Islet precursor cell (in vitro differentiated cells): ENCODE results near the gene C1orf116.

Source experiments
- DNase-seq: peaks from one replicate; pipeline ENCODE4 v3.0.0-alpha.2; 2018

C1orf116 gene

GRCh38 chr1:207034208-207034607 is 1.7 kb upstream of the C1orf116 start:
- no peak for DNase-seq

GRCh38 chr1:207033302-207033701 is 746 bp upstream of the C1orf116 start:
- no peak for DNase-seq

GRCh38 chr1:207031632-207032264 is 808 bp downstream of the C1orf116 start:
- DNase-seq, result no peak

- DNase-seq, result no peak
Measured at GRCh38 chr1:207031016-207031415, 1.5 kb downstream of the C1orf116 start.

GRCh38 chr1:207030522-207031009 is 2.0 kb downstream of the C1orf116 start:
- no peak for DNase-seq

- DNase-seq, result no peak
Measured at GRCh38 chr1:207029701-207030521, 2.6 kb downstream of the C1orf116 start.

GRCh38 chr1:207028884-207029650 is 3.5 kb downstream of the C1orf116 start:
- no peak for DNase-seq

DNA sequence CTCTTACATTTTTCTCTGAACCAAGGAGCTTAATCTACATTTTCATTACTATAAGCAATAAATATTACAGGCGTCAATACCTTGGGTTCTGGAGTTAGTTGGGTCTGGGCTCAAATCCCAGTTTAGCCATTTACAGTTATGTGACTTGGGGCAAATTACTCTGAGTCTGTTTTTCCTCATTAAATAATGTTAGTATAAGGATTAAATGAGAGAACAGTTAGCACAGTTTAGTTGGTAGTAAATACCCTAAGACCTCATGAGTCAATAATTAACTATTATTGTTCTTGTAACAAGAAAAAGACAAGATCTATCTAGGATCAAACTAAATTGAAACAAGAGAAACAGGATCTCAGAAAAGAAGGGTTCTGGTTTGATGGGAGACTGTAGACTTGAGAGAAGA is 4.6 kb downstream of the C1orf116 start:
- no peak for DNase-seq

- DNase-seq, result peak; percentile 74
Measured at GRCh38 chr1:207027206-207027777, 5.3 kb downstream of the C1orf116 start.

DNA sequence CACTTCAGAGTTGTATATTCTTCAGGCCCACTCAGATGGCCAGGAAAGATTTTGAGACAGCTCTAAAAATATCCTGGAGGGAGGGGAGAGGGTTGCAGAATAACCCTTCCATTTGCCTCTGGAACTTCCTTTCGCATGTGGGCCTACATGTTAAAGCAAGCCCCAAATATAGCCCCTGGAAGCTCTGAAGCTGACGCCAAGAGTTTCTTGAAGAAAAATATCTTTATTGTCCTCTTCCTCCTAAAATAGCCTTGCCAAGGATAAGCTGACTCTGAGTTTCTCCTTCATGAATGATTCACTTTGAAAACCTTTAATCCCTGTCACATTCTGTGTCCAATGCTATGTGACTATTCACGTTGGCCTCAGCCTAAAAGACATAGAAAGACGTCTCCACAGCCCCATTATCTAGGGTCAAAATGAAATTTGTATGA is 6.4 kb downstream of the C1orf116 start:
- DNase-seq, result no peak

- no peak for DNase-seq
Measured at GRCh38 chr1:207025146-207025880, 7.2 kb downstream of the C1orf116 start.

DNA sequence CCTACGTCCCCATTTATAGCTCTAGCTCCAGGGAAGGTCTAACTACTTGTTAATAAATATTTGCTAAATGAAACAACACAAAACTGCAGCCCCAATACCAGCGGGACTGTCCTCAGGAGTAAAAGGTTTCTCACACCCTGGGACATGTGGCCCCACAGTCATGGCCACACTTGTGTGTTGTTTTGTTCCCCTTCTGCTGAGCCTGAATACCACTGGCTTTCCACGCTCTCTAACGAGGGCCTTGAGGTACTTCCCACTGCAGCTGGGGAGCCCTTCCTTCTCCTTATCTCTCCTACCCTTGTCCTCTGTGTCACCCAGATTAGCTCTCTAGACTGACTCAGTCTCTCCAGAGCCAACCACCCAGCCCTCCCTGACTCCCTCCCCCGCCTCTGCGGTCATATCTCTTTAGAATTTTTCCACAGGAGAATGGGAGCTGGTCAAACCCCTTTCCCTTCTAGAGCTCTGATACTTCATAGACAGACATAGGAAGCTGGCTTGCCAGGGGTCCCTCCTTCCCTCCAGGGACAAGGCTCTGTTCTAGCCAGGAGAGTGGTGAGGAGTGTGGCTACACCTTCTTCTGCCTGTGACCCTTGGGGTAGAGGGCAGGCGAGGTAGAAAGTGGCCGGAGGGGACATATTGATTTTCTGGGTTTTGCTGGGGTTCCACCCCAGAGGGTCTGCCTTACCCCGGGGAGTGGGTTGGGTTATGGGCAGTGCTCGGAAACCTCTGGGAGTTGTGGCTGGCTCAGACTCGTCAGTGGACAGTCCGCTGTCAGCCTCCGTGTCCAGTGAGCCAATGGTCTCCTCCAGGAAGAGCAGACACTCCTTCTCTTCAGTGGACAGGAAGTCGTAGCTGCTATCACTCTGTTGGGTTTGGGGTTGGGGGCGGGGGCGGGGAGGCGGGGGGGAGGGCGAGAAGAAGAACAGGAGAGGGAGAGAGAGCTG is 8.1 kb downstream of the C1orf116 start:
- peak; percentile 81 for DNase-seq

DNA sequence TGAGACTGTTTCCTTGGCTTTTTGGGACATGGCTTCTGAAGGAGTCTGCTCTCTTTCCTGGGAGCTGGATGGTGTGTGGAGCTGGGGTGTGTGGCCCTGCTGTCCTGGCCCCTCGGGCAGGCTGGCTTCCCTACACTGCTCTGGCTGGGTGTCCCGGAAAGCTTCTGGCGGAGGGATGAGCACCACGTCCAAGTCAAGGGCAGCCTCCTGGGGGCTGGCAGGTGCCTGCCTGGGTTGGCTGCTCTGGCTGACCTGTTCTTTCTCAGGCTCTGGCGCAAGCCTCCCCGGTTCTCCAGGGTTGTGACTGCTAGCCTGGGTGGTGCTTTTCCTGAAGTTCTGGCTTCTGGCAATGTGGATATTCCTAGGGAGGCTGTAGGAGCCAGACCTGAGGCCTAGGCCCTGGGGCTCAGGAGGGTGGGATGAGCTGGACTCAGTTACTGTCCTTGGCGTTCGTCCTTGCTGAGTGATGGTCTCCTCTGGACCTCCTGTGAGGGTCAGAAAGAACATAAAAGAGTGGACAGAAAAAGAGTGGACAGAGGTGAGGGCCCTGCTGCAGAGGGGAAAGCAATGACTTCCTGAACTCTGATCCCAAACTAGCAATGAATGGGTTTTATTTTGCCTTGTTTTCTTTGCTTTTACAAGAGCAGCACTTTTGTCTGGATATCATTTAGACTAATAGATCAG is 9.4 kb downstream of the C1orf116 start:
- no peak for DNase-seq

- no peak for DNase-seq
Measured at GRCh38 chr1:207021876-207022596, 10.5 kb downstream of the C1orf116 start.

DNA sequence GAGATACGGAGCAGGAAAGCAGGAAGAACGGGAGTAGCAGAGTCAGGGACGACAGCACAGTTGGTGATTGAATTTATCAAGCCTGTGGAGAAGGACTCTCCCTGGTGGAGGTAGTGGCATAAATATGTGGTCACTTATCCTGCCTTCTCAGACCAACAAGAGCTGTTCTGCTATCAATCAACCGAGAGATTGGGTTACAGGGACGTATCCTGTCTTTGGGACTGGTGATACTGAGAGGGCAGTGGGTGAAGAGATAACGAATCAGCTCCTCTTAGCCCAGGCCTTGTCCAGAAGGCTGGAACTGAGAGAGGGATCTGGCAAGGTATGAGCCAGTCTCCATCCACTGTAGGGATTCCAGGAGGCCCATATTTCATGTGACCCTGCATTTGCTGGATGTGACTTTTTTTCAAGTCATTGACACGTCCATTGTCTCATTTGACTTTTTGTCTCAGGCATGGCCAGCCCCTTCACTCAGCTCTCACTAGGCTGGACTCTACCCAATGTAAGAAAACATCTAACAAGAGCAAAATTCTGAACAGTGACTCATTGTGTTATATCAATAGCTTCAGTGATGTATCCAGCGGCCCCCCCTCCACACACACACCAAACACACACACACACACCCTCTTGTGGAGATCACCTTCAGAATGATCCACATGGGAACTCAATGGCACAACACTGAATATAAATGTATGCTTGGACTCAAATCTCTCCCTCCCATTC is 11.3 kb downstream of the C1orf116 start:
- no peak for DNase-seq

DNA sequence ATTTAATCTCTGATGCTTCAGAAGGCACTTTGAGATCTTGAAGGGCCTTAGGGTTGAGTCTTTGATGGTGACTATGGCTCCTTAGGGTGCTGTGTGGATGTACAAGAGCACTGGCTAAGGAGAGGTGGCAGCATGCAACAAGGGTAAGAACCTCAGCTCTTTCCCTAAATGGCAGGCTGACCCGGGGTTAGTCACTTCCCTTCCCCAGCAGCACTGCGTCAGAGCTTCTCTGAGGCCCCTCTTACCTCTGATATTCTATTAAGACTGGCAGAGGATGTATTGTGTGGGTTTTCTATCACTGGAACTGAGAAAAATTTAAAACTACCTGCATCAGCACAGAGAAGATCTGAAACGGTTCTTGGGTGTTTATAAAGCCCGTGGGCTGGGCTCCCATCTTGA is 11.8 kb downstream of the C1orf116 start:
- no peak for DNase-seq

DNA sequence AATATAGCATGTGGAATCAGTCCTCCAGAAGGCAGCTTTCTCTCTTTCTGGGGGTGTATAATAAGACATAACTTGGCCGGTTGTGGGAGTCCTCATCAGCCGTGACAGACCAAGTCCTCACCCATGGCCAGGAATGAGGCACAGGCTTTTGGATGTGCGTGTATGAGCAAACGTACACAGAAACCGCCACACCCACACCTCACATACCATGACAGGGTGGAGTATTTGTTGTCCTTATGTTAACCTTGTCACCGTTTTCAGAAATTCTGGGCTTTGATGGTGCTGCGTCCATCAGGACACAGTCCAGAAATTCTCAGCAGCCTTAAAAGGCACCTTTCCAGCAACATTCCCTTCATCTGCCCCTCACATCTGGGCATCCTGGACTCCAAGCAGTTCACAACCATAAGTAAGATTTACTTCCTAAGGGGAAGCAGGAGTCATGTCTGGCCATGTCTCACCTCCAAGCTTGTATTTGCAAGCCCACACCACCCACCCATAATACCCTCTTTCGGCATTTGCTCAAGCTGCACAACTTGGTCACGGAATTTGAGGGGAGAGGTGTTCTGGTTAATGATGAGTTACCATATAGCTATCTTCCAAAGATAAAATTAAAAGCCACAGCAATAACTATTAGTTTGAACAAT is 12.4 kb downstream of the C1orf116 start:
- DNase-seq, result no peak

GRCh38 chr1:207019661-207020060 is 12.9 kb downstream of the C1orf116 start:
- no peak for DNase-seq

- DNase-seq, result no peak
Measured at GRCh38 chr1:207019161-207019560, 13.4 kb downstream of the C1orf116 start.
